Suppressor macrophage treated with lipopolysaccharide for 4 hours (primary cell): Measurements from ENCODE around the gene ZRANB3.
"Not testable (repeated sequence)": the region's sequence is repeated elsewhere in the genome, so short reads cannot be mapped to it uniquely, and the experiment has no call there.

Source experiments
- DNase-seq: peaks from one replicate; pipeline ENCODE4 v3.0.0-alpha.2; 2020

ZRANB3 gene

GRCh38 chr2:135169900-135170753 is 360.9 kb downstream of the ZRANB3 start:
- DNase-seq = no peak

GRCh38 chr2:135168204-135168856 is 362.7 kb downstream of the ZRANB3 start:
- no peak for DNase-seq

DNA sequence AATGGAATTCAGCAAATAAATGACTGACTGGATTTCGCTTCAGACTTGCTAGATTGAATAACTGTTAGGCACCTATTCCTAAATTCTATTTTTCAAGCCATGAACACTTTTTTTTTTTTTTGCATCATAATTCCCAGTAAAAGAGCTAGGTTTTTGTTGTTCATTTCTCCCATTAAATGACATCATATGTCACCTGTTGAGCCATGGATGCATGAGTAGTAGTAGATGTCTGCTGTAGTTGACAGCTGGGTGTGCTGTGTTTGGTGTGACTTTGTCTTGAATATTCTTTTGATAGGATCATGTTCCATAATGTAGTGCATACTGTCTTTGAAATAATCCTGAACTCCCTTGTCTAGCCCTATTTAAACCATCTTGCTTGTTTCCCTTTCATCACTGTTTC is 363.7 kb downstream of the ZRANB3 start:
- DNase-seq = no peak

- no peak for DNase-seq
Measured at GRCh38 chr2:135164431-135164830, 366.6 kb downstream of the ZRANB3 start.

DNA sequence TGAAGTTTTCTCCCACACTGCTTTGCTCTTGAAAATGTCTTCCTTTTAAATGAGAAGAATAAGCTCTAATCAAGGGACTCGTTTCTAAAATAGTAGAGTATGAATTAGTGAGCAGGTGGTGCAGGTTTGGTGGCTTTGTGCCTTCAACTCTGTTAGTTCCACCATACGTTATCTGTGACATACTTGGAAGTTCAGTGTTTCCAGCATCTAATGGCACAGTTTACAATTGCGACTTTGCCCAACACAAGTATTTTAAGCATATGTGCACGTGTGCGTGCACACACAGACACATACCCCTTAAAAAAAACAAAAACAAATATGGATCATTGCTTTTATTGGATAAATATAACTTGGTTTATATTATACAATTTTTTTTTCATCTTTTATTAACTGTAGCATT is 367.1 kb downstream of the ZRANB3 start:
- DNase-seq = no peak

DNA sequence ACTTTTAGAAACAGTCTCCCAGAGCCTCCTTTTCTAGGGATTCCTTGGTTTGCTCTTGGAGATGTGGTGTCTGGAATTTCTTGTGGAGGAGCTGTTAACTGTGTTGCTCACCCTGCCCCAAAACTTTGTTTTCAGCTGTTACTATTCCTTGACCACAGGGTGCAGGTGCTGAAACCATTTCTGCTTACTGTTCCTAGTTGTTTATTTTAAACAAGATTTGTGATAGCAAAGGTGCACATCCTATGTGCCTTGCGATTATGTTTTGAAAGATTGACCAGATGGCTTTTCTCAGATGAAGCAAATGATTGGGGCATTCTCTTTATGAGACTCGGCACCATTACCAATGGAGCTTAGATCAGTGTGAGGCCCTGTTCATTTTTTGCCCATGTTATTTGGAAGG is 367.7 kb downstream of the ZRANB3 start:
- no peak for DNase-seq

GRCh38 chr2:135162786-135163185 is 368.2 kb downstream of the ZRANB3 start:
- no peak for DNase-seq

DNA sequence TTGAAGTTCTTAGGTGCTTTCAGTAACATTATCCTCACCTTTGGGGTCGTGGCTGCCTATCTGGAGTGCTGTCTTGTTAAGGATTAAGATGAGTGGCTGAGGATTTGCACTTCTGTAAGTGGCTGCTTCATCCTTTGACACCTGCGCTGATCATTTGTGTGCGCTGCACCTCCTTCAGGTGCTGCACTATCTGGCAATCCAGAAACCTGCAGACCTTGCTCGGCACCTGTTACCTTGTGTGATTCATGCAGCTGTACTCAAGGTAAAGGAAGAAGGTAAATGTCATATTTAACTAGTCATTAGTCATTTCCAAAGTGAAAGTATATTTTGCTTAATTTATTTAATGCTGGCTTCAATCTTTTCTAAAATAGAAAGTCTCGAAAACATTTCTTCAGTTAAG is 368.6 kb downstream of the ZRANB3 start:
- no peak for DNase-seq

DNA sequence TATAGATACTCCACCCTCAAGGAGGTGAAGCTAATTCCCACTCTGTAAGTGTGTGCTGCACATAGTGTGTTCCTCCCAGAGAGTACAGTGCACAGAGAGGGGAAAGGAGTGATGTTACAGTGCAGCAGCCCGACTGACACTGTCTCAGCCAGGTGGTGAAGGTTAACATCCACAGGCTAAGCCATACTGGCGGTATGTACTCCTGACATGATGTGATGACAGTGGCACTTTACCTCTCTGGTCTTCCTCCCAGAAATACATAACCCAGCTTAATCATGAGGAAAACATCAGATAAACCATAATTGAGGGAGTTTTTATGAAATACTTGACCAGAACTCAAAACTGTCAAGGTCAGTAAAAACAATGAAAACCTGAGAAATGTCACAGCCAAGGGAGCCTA is 371.8 kb downstream of the ZRANB3 start:
- DNase-seq = no peak

DNA sequence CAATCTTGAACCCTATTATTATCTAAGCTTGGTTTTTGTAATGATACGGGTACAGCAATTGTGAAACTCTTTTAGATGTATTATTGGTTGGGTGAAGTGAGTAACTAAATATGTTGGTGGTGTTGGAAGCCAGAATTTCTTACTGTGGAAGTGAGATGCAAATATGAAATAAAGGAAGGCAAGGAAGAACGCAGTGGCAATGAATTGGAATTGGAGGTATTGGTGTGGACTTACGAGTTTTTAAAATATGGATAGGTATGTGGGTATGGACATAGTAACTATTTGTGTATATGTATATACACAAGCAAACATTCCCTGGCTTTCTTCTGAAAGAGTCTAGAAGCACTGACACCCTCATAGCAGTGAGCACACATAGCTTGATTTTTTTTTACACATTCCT is 373.2 kb downstream of the ZRANB3 start:
- no peak for DNase-seq

GRCh38 chr2:135154962-135155361 is 376.1 kb downstream of the ZRANB3 start:
- no peak for DNase-seq

DNA sequence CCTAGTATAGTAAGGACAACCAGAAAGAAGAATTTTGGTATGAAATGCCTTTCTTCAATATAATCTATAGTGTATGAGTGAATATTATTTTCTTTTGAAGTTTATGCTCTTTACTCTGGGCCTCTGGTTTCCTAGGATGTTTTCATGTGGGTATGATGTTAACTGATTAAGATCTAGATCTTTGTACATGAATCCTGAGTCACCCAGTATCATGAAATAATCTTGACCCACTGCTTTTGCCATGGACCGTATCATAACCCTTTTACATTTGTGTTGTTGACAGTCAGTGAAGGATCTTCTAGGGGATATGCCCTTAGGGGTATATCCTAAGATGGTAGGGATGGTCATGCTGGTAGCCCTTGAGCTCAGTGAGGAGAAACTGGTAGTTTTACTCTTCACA is 378.7 kb downstream of the ZRANB3 start:
- DNase-seq = no peak

DNA sequence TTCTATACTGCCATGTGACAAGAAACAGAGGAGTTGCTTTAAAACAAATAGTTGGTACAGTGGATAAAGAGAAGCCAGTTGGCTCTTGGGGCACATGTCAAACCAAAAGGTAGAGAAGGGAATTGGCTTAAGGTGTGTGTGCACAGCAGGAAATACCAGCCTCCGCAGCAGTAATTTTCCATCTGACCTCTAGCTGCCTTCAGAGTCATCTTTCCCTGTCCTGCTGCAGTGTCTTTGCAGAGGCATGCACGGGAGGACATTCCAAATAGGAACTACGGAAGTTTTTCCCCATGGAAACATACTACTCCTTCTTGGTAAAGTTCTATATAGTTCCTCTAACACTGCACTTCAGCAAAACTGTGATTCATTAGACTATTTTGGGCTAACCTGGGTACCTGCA is 379.4 kb downstream of the ZRANB3 start:
- DNase-seq = no peak

DNA sequence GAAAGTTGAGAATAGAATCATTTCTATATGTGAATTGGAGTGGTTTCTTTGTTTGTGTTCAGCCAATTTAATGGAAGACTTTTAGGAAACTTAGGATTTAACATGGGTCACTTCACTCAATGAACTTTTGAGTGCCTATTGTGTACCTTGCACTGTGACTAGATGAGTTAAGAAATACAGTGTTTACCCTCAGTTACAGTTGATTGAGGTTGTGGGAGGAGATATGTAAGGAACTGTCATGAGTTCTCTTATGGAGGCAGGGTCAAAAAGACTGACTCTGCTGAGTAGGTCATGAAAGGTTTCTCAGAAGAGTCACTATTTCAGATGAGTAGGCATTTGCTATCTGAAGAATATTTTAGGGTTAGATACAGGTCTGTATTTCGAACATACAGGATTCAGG is 380.3 kb downstream of the ZRANB3 start:
- no peak for DNase-seq

- DNase-seq = no peak
Measured at GRCh38 chr2:135149251-135149650, 381.8 kb downstream of the ZRANB3 start.

DNA sequence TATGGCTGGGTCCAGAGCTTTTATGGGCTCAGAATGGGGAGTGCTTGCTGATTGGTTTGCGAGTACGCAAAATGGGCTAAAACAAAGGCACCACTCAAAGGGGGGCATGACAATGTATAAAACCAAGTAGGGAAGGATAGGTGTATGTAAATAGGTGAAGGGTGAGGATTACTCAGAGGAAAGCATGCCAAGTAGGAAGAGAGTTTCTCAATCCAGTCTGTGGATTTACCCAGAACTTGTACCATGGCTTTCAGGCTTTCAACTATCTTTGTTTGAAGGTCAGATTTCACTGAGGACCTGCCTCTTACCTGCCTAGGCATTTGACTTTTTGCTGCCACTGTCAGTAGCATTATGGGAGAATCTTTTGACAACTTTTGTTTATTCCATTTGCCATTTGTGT is 386.7 kb downstream of the ZRANB3 start:
- DNase-seq = no peak

DNA sequence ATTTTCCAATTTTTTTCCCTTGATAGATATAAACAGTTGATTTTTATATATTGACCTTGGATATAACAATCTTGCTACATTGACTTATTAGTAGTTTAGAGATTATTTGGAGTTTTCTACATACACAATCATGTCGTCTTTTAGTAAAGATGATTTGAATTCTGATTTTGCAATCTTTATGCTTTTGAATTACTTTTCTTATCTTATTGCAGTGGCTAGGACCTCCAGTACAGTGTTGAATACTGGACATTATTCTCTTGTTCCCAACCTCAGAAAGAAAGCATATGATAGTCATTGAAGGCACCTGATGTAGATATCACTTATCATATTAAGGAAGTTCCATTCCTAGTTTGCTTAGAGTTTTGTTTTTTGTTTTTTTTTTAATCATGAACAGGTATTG is 388.7 kb downstream of the ZRANB3 start:
- DNase-seq = no peak

GRCh38 chr2:135140606-135141005 is 390.4 kb downstream of the ZRANB3 start:
- no peak for DNase-seq

GRCh38 chr2:135132314-135132713 is 398.7 kb downstream of the ZRANB3 start:
- DNase-seq = no peak

GRCh38 chr2:135130751-135131150 is 400.3 kb downstream of the ZRANB3 start:
- no peak for DNase-seq

DNA sequence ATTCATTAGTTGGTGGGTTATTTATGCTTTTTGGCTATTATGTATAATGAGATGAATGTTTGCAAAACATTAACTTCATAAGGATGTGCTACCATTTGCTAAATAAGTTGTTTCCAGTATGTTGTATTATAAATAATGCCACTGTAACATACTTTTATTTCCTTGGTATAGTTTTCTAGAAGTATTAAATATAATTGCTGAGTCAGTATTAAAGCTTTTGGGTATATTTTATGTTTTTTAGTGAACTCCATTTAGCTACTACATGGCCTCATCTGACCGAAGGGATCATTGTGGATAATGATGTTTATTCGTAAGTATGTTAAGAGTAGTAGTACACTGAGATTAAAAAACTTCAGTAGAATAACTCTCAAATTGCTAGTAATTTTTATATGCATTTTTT is 405.1 kb downstream of the ZRANB3 start:
- no peak for DNase-seq

DNA sequence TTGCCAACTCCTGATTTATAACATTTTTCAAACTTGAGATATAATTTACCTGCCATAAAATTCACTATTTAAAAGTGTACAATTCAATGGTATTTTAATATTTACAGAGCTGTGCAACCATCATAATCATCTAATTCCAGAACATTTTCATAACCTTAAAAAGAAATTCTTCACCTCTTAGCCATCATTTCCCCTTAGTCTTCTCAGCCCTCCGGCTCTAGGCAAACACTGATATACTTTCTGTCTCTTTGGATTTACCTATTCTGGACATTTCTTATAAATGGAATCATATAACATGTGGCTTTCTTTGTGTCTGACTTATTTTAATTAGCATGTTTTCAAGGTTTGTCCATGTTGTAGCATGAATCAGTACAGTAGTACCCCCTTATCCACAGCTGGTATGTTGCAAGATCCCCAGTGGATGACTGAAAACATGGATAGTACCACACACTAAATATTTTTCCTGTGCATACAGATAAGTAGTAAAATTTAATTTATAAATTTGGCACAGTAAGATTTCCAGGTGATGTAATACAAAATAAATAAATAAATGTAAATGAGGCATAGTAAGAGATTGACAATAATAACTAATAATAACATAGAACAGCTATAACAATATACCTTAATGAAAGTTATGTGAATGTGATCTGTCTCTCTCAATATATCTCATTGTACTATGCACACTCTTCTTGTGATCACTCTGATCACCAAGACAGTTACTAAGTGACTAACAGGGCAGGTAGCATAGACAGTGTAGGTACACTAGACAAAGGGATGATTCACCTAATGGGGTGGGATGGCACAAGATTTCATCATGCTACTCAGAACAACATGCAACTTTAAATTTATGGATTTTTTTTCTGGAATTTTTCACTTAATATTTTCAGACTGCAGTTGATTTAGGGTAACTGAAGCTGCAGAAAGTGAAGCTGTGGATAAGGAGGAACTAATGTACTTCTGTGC is 405.8 kb downstream of the ZRANB3 start:
- no peak for DNase-seq

DNA sequence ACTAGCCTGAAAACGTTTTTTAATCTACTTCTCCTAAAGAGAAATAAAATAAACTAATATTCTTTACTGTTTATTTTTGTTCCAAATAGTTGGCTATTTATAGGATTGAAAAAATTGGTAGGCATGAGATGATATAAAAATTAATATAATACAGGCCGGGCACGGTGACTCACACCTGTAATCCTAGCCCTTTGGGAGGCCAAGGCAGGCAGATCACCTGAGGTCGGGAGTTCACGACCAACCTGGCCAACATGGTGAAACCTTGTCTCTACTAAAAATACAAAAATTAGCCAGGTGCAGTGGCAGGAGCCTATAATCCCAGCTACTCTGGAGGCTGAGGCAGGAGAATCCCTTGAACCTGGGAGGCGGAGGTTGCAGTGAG is 409.4 kb downstream of the ZRANB3 start:
- not testable (repeated sequence) for DNase-seq
